Activated B cell treated with CpG ODN at 0.5 μM for 24 hours (primary cell): ENCODE data around the gene DLX2. TPM values are rescaled to one million over a fixed set of nuclear protein-coding genes. Genes with fewer than 3 reads are reported as not detected.
"Not testable (repeated sequence)": the region's sequence is repeated elsewhere in the genome, so short reads cannot be mapped to it uniquely, and the experiment has no call there.

Experiments
- ATAC-seq: fragments of 200-7000 bp; cut with Tn5 transposase; one replicate; pipeline ENCODE4 v1.10.0; 2021; ENCODE audit warnings: low read depth, mild to moderate bottlenecking, moderate library complexity
- CTCF ChIA-PET: fragments of 350-600 bp; sonication (Branson Sonifier 250); formaldehyde crosslinking; loops from one replicate; lab custom pipeline; 2021; ENCODE audit warnings: antibody characterized with exemption; lab: Charles Lee
- POLR2A ChIA-PET: fragments of 350-600 bp; sonication (Branson Sonifier 250); formaldehyde crosslinking; loops from one replicate; lab custom pipeline; 2021; ENCODE audit warnings: antibody characterized with exemption; lab: Charles Lee
- DNase-seq: peaks from one replicate; pipeline ENCODE4 v3.0.0; 2022
- H3K27ac Mint-ChIP-seq: one replicate; pipeline ENCODE4 v1.8.0; 2020; ENCODE audit warnings: mixed read lengths
- H3K27me3 Mint-ChIP-seq: one replicate; pipeline ENCODE4 v1.8.0; 2021; ENCODE audit warnings: mixed read lengths
- H3K36me3 Mint-ChIP-seq: one replicate; pipeline ENCODE4 v1.8.0; 2021; ENCODE audit warnings: low read depth, mixed read lengths
- H3K4me1 Mint-ChIP-seq: one replicate; pipeline ENCODE4 v1.8.0; 2021; ENCODE audit warnings: mixed read lengths
- H3K4me3 Mint-ChIP-seq: one replicate; pipeline ENCODE4 v1.8.0; 2020; ENCODE audit warnings: mild to moderate bottlenecking, mixed read lengths
- H3K9me3 Mint-ChIP-seq: one replicate; pipeline ENCODE4 v1.8.0; 2020; ENCODE audit warnings: mixed read lengths
- CTCF ChIP-seq: fragments of 200-600 bp; IDR thresholded peaks from one replicate; pipeline ENCODE4 v1.8.0; 2022; ENCODE audit warnings: antibody characterized with exemption, mild to moderate bottlenecking
- intact Hi-C: fragments of 100-400 bp; cut with micrococcal nuclease; formaldehyde crosslinking; loops from one replicate; pipeline ENCODE4 v1.15.1; 2024
- total RNA-seq: library from RNA; stranded (reverse); gene quantifications from 2 replicates; pipeline ENCODE4 v1.2.3, GENCODE V29; 2022

The DLX2 gene
- total RNA-seq, 1 donor from 2014 or later, result 0.16 TPM

- no peak for TF ChIP-seq CTCF
- peaks cover 32% of the 10 kb centered on the region for H3K36me3 Mint-ChIP-seq
- no peaks in the 10 kb centered on the region for H3K9me3 Mint-ChIP-seq
- H3K27ac Mint-ChIP-seq, result no peak overlapping the region
- ChIA-PET POLR2A (no interaction called here), CTCF (no interaction called here)
- DNase-seq, result no peak
- no peak overlapping the region for H3K4me3 Mint-ChIP-seq
- no peaks in the 10 kb centered on the region for H3K27me3 Mint-ChIP-seq
- intact Hi-C loops, result no loop called here
- H3K4me1 Mint-ChIP-seq, result no peaks in the 10 kb centered on the region
- no peak for ATAC-seq
These were observed 36.3 kb downstream of the DLX2 start for GRCh38 chr2:172066394-172066886.

- H3K27ac Mint-ChIP-seq, result no peak overlapping the region
- ChIA-PET POLR2A (no interaction called here), CTCF (no interaction called here)
- H3K4me1 Mint-ChIP-seq, result no peaks in the 10 kb centered on the region
- intact Hi-C loops, result no loop called here
- ATAC-seq, result no peak
- H3K27me3 Mint-ChIP-seq, result no peaks in the 10 kb centered on the region
- H3K36me3 Mint-ChIP-seq, result peaks cover 32% of the 10 kb centered on the region
- no peaks in the 10 kb centered on the region for H3K9me3 Mint-ChIP-seq
- no peak for TF ChIP-seq CTCF
- no peak for DNase-seq
- H3K4me3 Mint-ChIP-seq, result no peak overlapping the region
These were observed 37.6 kb downstream of the DLX2 start for GRCh38 chr2:172065111-172065510.

- no peak for DNase-seq
- CTCF ChIA-PET, result no interaction called here
- no peaks in the 10 kb centered on the region for H3K9me3 Mint-ChIP-seq
- H3K27ac Mint-ChIP-seq, result no peak overlapping the region
- TF ChIP-seq CTCF, result no peak
- no peak for ATAC-seq
- H3K36me3 Mint-ChIP-seq, result peaks cover 30% of the 10 kb centered on the region
- no peaks in the 10 kb centered on the region for H3K27me3 Mint-ChIP-seq
- H3K4me3 Mint-ChIP-seq, result no peak overlapping the region
- POLR2A ChIA-PET, result no interaction called here
- intact Hi-C loops, result no loop called here
- H3K4me1 Mint-ChIP-seq, result no peaks in the 10 kb centered on the region
These were observed 39.3 kb downstream of the DLX2 start for GRCh38 chr2:172063446-172063845.

- no peaks in the 10 kb centered on the region for H3K27me3 Mint-ChIP-seq
- H3K4me1 Mint-ChIP-seq, result no peaks in the 10 kb centered on the region
- no peak for DNase-seq
- H3K9me3 Mint-ChIP-seq, result no peaks in the 10 kb centered on the region
- CTCF ChIA-PET, result no interaction called here
- TF ChIP-seq CTCF, result no peak
- intact Hi-C loops, result no loop called here
- no peak for ATAC-seq
- POLR2A ChIA-PET, result no interaction called here
- H3K4me3 Mint-ChIP-seq, result no peak overlapping the region
- no peak overlapping the region for H3K27ac Mint-ChIP-seq
- peaks cover 28% of the 10 kb centered on the region for H3K36me3 Mint-ChIP-seq
These were observed 40.2 kb downstream of the DLX2 start for GRCh38 chr2:172062402-172063004.

GRCh38 chr2:172060118-172060517 lies 42.6 kb downstream of the DLX2 start:
- ATAC-seq, CTCF ChIA-PET, H3K4me3 Mint-ChIP-seq, H3K4me1 Mint-ChIP-seq, H3K27ac Mint-ChIP-seq, intact Hi-C loops, H3K9me3 Mint-ChIP-seq, H3K27me3 Mint-ChIP-seq, DNase-seq: not testable (repeated sequence)
- POLR2A ChIA-PET, result interaction anchor here (0.7 kb wide), 1 partner anchor 12 kb away, joined by 7 read pairs; no protein-coding TSS in a partner anchor
- H3K36me3 Mint-ChIP-seq, result peaks cover 18% of the 10 kb centered on the region
